Psoas muscle (tissue), 8 donors: ENCODE measurements around the gene METRN. TPM values are rescaled to one million over a fixed set of nuclear protein-coding genes. Genes with fewer than 3 reads are reported as not detected.
"Not testable (repeated sequence)": the region's sequence is repeated elsewhere in the genome, so short reads cannot be mapped to it uniquely, and the experiment has no call there.

Experiments
- ATAC-seq, 4 donors: fragments of 200-7000 bp; cut with Tn5 transposase; one replicate each; pipeline ENCODE4 v1.9.1; 2020; ENCODE audit warnings: moderate library complexity in 3 of 4, mild to moderate bottlenecking in 2 of 4
- DNase-seq, 2 donors: peaks; one replicate each; pipeline ENCODE4 v3.0.0-alpha.2; 2020
- H3K27ac ChIP-seq: fragments of 200-600 bp; one replicate; pipeline ENCODE4 v1.8.0; 2022
- H3K27me3 ChIP-seq, 3 donors: fragments of 200-600 bp in 1 of 3; one replicate each; pipeline versions ENCODE4 v1.6.1 to v1.8.0; 2013 to 2022; ENCODE audit warnings: low read length in 2 of 3, mild to moderate bottlenecking in 2 of 3, moderate library complexity in 1 of 3; ENCODE audit not compliant: insufficient read depth in 3 of 3
- H3K36me3 ChIP-seq, 2 donors: fragments of 200-600 bp in 1 of 2; one replicate each; pipeline versions ENCODE4 v1.6.1 to v1.8.0; 2013 to 2022; ENCODE audit warnings: low read depth in 1 of 2, mild to moderate bottlenecking in 1 of 2, moderate library complexity in 1 of 2; ENCODE audit not compliant: insufficient read depth in 1 of 2
- H3K4me1 ChIP-seq: fragments of 200-600 bp; one replicate; pipeline ENCODE4 v1.8.0; 2022
- H3K4me3 ChIP-seq: fragments of 200-600 bp; one replicate; pipeline ENCODE4 v1.8.0; 2022; ENCODE audit warnings: mild to moderate bottlenecking
- H3K9me3 ChIP-seq: fragments of 200-600 bp; one replicate; pipeline ENCODE4 v1.8.0; 2022
- WGBS, 3 donors: extraction: QIAGEN DNeasy Blood & Tissue Kit; methylation state at CpG; one replicate each; pipeline versions ENCODE4 v1.1.6 to v1.1.7; 2013; 5-methylcytosine and 5-hydroxymethylcytosine counted together
- intact Hi-C, 2 donors: fragments of 100-400 bp; cut with DNase I; formaldehyde crosslinking; loops; one replicate each; pipeline versions ENCODE4 v1.11.0 to v1.14.2; 2022
- polyA plus RNA-seq, 3 donors: library from polyadenylated mRNA; stranded (reverse); fragments of 200-250 nt; gene quantifications; one replicate each; pipeline ENCODE4 v1.2.3, GENCODE V29; 2013
- total RNA-seq, 4 donors: library from RNA; stranded (reverse); fragmentation: NEBNext Ultra II Directional in 2 of 4; extraction: Animal tissue kit (Norgen Biotek cat#: 25700) in 2 of 4; gene quantifications; one replicate each; pipeline versions ENCODE4 v1.2.1 to v1.2.4, GENCODE V29; 2021 to 2023
- TF ChIP-seq, protein P1 (sequence below): fragments of 200-600 bp; IDR thresholded peaks from one replicate; pipeline ENCODE4 v1.8.0; 2022; ENCODE audit warnings: antibody characterized with exemption
- donor health status: healthy with polysubstance abuse.
- donor health status: DM: no; HTN: no; CAD: no; lungs with moderate emphysema.
- donor health status: Bipolar disorder and iron deficiency.
- donor health status: healthy.
- donor health status: DM: yes; HTN: yes; CAD: no.
- donor health status: DM: no; HTN: no; CAD: no.
- donor health status: DM: no; HTN: no; CAD: no.
- donor health status: DM: yes; HTN: yes; CAD: no.

Gene METRN
- total and polyA plus RNA-seq, 7 donors = 17.9 to 28.0 (median 22.8) TPM

DNA sequence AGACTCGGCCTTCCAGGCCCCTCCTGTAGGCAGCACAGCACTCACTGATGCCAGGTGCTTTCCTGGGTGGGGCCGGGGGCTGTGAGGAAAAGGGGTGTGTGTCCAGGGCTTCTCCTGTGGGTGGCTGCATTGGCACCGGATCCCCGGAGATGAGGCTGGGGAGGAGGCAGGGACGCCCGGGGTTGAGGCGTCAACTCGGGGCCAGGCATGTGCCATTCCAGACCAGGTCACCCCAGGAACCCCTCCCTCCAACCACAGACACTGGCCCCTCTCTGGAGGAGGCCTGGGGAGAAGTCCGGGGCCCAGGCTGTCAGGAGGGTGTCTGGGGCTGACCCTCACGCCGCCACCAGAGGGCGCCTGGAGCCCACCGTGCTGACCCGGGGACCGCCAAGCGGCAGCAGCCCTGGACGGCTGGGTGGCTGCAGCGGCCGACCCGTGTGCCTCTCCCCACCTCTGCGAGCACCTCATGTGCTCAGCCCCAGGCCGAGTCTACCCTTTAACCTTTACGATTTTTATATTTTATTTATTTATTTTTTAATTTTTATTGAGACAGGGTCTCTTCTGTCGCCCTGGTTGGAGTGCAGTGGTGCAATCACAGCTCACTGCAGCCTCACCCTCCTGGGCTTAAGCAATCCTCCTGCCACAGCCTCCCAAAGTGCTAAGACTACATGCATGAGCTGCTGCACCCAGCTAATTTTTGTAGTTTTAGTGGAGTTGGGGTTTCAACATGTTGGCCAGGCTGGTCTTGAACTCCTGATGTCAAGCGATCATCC lies 3.2 kb upstream of the METRN start:
- 12 to 19% (median 12%) methylated on average over 19 to 25 of the region's 25 CpGs for WGBS, 3 donors
- Histone ChIP-seq H3K9me3 (no peaks in the 10 kb centered on the region), H3K27me3 (peaks cover 0 to 45% (median 23%) of the 10 kb centered on the region in 3 donors), H3K27ac (no peak overlapping the region), H3K36me3 (no peaks in the 10 kb centered on the region), H3K4me3 (no peak overlapping the region), H3K4me1 (peaks cover 10% of the 10 kb centered on the region)
- intact Hi-C loops = loop anchor here (1.0 to 5.0 kb wide), 5 partner anchors 30 to 346 kb away; partner anchors contain the start of genes CHTF18 (in 1 of the 2) and RPUSD1 (in 1 of the 2)
- TF ChIP-seq, protein P1, sequence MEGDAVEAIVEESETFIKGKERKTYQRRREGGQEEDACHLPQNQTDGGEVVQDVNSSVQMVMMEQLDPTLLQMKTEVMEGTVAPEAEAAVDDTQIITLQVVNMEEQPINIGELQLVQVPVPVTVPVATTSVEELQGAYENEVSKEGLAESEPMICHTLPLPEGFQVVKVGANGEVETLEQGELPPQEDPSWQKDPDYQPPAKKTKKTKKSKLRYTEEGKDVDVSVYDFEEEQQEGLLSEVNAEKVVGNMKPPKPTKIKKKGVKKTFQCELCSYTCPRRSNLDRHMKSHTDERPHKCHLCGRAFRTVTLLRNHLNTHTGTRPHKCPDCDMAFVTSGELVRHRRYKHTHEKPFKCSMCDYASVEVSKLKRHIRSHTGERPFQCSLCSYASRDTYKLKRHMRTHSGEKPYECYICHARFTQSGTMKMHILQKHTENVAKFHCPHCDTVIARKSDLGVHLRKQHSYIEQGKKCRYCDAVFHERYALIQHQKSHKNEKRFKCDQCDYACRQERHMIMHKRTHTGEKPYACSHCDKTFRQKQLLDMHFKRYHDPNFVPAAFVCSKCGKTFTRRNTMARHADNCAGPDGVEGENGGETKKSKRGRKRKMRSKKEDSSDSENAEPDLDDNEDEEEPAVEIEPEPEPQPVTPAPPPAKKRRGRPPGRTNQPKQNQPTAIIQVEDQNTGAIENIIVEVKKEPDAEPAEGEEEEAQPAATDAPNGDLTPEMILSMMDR = peak; percentile 95
- peak; percentile 80 to 91 for DNase-seq
- ATAC-seq = peak; percentile 70 to 80 (median 75)

GRCh38 chr16:712740-713250 lies 2.1 kb upstream of the METRN start:
- H3K27ac ChIP-seq, H3K36me3 ChIP-seq, H3K4me3 ChIP-seq, DNase-seq, ATAC-seq, H3K9me3 ChIP-seq: not testable (repeated sequence)
- H3K27me3 ChIP-seq = peaks cover 0 to 37% (median 17%) of the 10 kb centered on the region in 3 donors
- intact Hi-C loops = loop anchor here in 1 of 2 donors (5.0 kb wide), 2 partner anchors 75 to 345 kb away; partner anchors contain the start of genes CHTF18 and RPUSD1
- H3K4me1 ChIP-seq = peaks cover 10% of the 10 kb centered on the region
- WGBS, 3 donors = 41 to 54% (median 41%) methylated on average over 13 of the region's 13 CpGs

DNA sequence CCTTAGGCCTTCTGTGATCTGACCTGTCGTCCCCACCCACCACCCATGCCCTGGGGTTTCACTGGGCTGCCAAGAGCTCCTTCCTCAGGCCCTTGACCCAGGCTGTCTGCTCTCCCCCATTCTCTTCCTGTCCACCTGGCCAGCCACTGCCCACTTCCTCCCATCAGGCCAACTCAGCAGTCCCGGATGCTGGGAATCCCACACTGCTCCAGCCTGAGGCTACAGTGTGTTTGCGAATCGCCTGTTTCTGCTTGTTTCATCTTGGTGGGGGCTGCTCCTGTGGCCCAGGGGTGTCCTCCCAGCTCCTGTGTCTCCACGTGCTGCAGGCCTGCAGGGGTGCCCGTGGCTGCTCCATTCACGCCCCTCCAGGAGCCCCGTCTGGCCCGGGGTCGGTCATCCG lies 839 bp upstream of the METRN start:
- no peak overlapping the region for H3K4me3 ChIP-seq
- WGBS, 3 donors = 74 to 77% (median 76%) methylated on average over 8 to 11 of the region's 11 CpGs
- DNase-seq (no peak), ATAC-seq (no peak)
- peaks cover 10% of the 10 kb centered on the region for H3K4me1 ChIP-seq
- TF ChIP-seq, protein P1 = no peak
- intact Hi-C loops = loop anchor here in 1 of 2 donors (5.0 kb wide), 2 partner anchors 73 to 343 kb away; partner anchors contain the start of genes CHTF18 and RPUSD1
- H3K9me3 ChIP-seq = no peaks in the 10 kb centered on the region
- H3K27me3 ChIP-seq = peaks cover 0 to 24% (median 9%) of the 10 kb centered on the region in 3 donors
- H3K27ac ChIP-seq = no peak overlapping the region
- H3K36me3 ChIP-seq = no peaks in the 10 kb centered on the region

GRCh38 chr16:715477-716199 lies 720 bp downstream of the METRN start:
- TF ChIP-seq, protein P1 = no peak
- 0 to 2% (median 1%) methylated on average over 58 to 74 of the region's 74 CpGs for WGBS, 3 donors
- DNase-seq = no peak
- Histone ChIP-seq H3K27me3 (peaks cover 0 to 10% (median 3%) of the 10 kb centered on the region in 3 donors), H3K4me3 (peak overlapping the region; percentile 74), H3K27ac (no peak overlapping the region), H3K4me1 (peaks cover 18% of the 10 kb centered on the region), H3K9me3 (no peaks in the 10 kb centered on the region), H3K36me3 (no peaks in the 10 kb centered on the region)
- ATAC-seq = no peak
- intact Hi-C loops = no loop called here

- 10 to 36% (median 17%) methylated on average over 2 to 12 of the region's 12 CpGs for WGBS, 3 donors
Measured at GRCh38 chr16:716200-716568, 1.3 kb downstream of the METRN start.

More at GRCh38 chr16:716200-716568, 1.3 kb downstream of the METRN start:
- TF ChIP-seq, protein P1 = no peak
- intact Hi-C loops = no loop called here
- Histone ChIP-seq H3K27ac (no peak overlapping the region), H3K36me3 (no peaks in the 10 kb centered on the region), H3K4me1 (peaks cover 18% of the 10 kb centered on the region), H3K27me3 (peaks cover 0 to 4% (median 2%) of the 10 kb centered on the region in 3 donors), H3K4me3 (peak overlapping the region; percentile 74), H3K9me3 (no peaks in the 10 kb centered on the region)
- no peak for DNase-seq
- ATAC-seq = no peak
